PC-9 (cell line): ENCODE data around the gene CDH3. TPM values are rescaled to one million over a fixed set of nuclear protein-coding genes. Genes with fewer than 3 reads are reported as not detected.
"Not testable (repeated sequence)": the region's sequence is repeated elsewhere in the genome, so short reads cannot be mapped to it uniquely, and the experiment has no call there.

Experiments
- BruUV-seq: library from RNA; stranded (reverse); fragments of 400-500 nt; replicated peaks from 2 replicates; lab custom pipeline; 2021; lab: Mats Ljungman, UMichigan
- CTCF ChIA-PET: fragments of 300-600 bp; sonication (Branson Sonifier 250); formaldehyde crosslinking; loops from one replicate; lab custom pipeline; 2022; ENCODE audit warnings: antibody characterized with exemption; lab: Charles Lee
- POLR2A ChIA-PET: fragments of 300-600 bp; sonication (Branson Sonifier 250); formaldehyde crosslinking; loops from one replicate; lab custom pipeline; 2022; ENCODE audit warnings: antibody characterized with exemption; ENCODE audit not compliant: unreplicated experiment; lab: Charles Lee
- DNase-seq, 2 experiments: peaks; one replicate each; pipeline versions ENCODE4 v3.0.0 to v3.0.0-alpha.2; 2015 to 2022; ENCODE audit warnings: mixed read lengths in 1 of 2
- H2AFZ ChIP-seq: fragments of 200-600 bp; sonication (generic); 2 replicates; pipeline ENCODE4 v1.8.1; 2017; ENCODE audit warnings: antibody characterized with exemption
- H3F3A ChIP-seq: fragments of 200-600 bp; sonication (generic); 2 replicates; pipeline ENCODE4 v1.8.1; 2017; ENCODE audit warnings: antibody characterized with exemption, mild to moderate bottlenecking, low read depth; ENCODE audit not compliant: insufficient read depth
- H3K27ac ChIP-seq: fragments of 200-600 bp; sonication (generic); 2 replicates; pipeline ENCODE4 v1.6.1; 2016; ENCODE audit warnings: mixed run types
- H3K27me3 ChIP-seq: fragments of 200-600 bp; sonication (generic); 2 replicates; pipeline ENCODE4 v1.6.1; 2016; ENCODE audit warnings: low read depth, mixed run types; ENCODE audit not compliant: insufficient read depth
- H3K36me3 ChIP-seq: fragments of 200-600 bp; sonication (generic); 2 replicates; pipeline ENCODE4 v1.6.1; 2016; ENCODE audit warnings: low read depth, mixed run types
- H3K4me1 ChIP-seq: fragments of 200-600 bp; sonication (generic); replicated peaks from 2 replicates; pipeline ENCODE4 v1.6.1; 2016; ENCODE audit warnings: mixed run types; ENCODE audit not compliant: insufficient read depth
- H3K4me2 ChIP-seq: fragments of 200-600 bp; sonication (generic); 2 replicates; pipeline ENCODE4 v1.6.1; 2017; ENCODE audit warnings: mixed run types
- H3K4me3 ChIP-seq: fragments of 200-600 bp; sonication (generic); 2 replicates; pipeline ENCODE4 v1.6.1; 2016; ENCODE audit warnings: mixed run types
- H3K79me2 ChIP-seq: fragments of 200-600 bp; sonication (generic); 2 replicates; pipeline ENCODE4 v1.6.1; 2017; ENCODE audit warnings: low read depth, mixed run types
- H3K9me2 ChIP-seq: fragments of 200-600 bp; sonication (generic); 2 replicates; pipeline ENCODE4 v1.8.1; 2017; ENCODE audit warnings: mild to moderate bottlenecking; ENCODE audit not compliant: insufficient read depth
- H3K9me3 ChIP-seq: fragments of 200-600 bp; sonication (generic); 2 replicates; pipeline ENCODE4 v1.8.1; 2016; ENCODE audit warnings: low read depth; ENCODE audit not compliant: insufficient read depth
- H4K20me1 ChIP-seq: fragments of 200-600 bp; sonication (generic); 2 replicates; pipeline ENCODE4 v1.8.1; 2017; ENCODE audit not compliant: insufficient read depth
- CTCF ChIP-seq: fragments of 200-600 bp; sonication (generic); conservative IDR thresholded peaks from 2 replicates; pipeline ENCODE4 v1.6.1; 2017; ENCODE audit warnings: mixed run types, antibody characterized with exemption, mild to moderate bottlenecking, moderate library complexity
- EZH2 ChIP-seq: fragments of 200-600 bp; sonication (generic); IDR thresholded peaks from 2 replicates; pipeline ENCODE4 v1.8.0; 2017; ENCODE audit warnings: antibody characterized with exemption, low read depth
- intact Hi-C: fragments of 100-400 bp; cut with micrococcal nuclease; formaldehyde crosslinking; loops from one replicate; pipeline ENCODE4 v1.10.0; 2022; ENCODE audit not compliant: unreplicated experiment
- total RNA-seq: library from RNA; stranded (reverse); gene quantifications from 2 replicates; pipeline ENCODE4 v1.2.3, GENCODE V29; 2021

CDH3 gene
- total RNA-seq, 1 experiment from 2014 or later, result 70.3 TPM

GRCh38 chr16:68715471-68715870, 70.4 kb downstream of the CDH3 start:
- no TSS peak for BruUV-seq
- no peaks in the 10 kb centered on the region for H3F3A ChIP-seq
- no peaks in the 10 kb centered on the region for H3K79me2 ChIP-seq
- no peaks in the 10 kb centered on the region for H3K4me1 ChIP-seq
- H3K9me2 ChIP-seq, result no peaks in the 10 kb centered on the region
- H4K20me1 ChIP-seq, result no peaks in the 10 kb centered on the region
- H3K27ac ChIP-seq, result no peak overlapping the region
- intact Hi-C loops, result no loop called here
- H2AFZ ChIP-seq, result no peak overlapping the region
- DNase-seq, result no peak
- ChIA-PET CTCF (no interaction called here), POLR2A (no interaction called here)
- TF ChIP-seq EZH2 (no peak), CTCF (no peak)
- H3K27me3 ChIP-seq, result no peaks in the 10 kb centered on the region
- H3K36me3 ChIP-seq, result no peaks in the 10 kb centered on the region
- no peaks in the 10 kb centered on the region for H3K9me3 ChIP-seq
- no peak overlapping the region for H3K4me3 ChIP-seq
- H3K4me2 ChIP-seq, result no peak overlapping the region

- DNase-seq, H3K36me3 ChIP-seq, BruUV-seq, H3K9me3 ChIP-seq, H3K79me2 ChIP-seq, H3K4me3 ChIP-seq, intact Hi-C loops, H3F3A ChIP-seq, H3K4me1 ChIP-seq, H4K20me1 ChIP-seq, H2AFZ ChIP-seq, H3K27me3 ChIP-seq, H3K9me2 ChIP-seq, H3K27ac ChIP-seq, H3K4me2 ChIP-seq: not testable (repeated sequence)
- ChIA-PET POLR2A (interaction anchor here (0.7 kb wide), 1 partner anchor 422 kb away, joined by 7 read pairs; no protein-coding TSS in a partner anchor), CTCF (interaction anchor here (0.7 kb wide), 1 partner anchor 77 kb away, joined by 4 read pairs; no protein-coding TSS in a partner anchor)
Observed at GRCh38 chr16:68716516-68716915, 71.4 kb downstream of the CDH3 start.

GRCh38 chr16:68717684-68718083, 72.6 kb downstream of the CDH3 start:
- Histone ChIP-seq H3K36me3 (no peaks in the 10 kb centered on the region), H4K20me1 (no peaks in the 10 kb centered on the region), H3K79me2 (no peaks in the 10 kb centered on the region), H3K4me1 (no peaks in the 10 kb centered on the region), H3K27ac (no peak overlapping the region), H3K4me3 (no peak overlapping the region), H3K9me2 (no peaks in the 10 kb centered on the region), H3K27me3 (no peaks in the 10 kb centered on the region), H3K9me3 (no peaks in the 10 kb centered on the region), H3K4me2 (no peak overlapping the region), H2AFZ (no peak overlapping the region), H3F3A (peaks cover 8% of the 10 kb centered on the region; the same call in 1 of the 2 replicates)
- no peak for DNase-seq
- CTCF ChIA-PET, result no interaction called here
- POLR2A ChIA-PET, result no interaction called here
- TF ChIP-seq EZH2, result no peak
- no peak for TF ChIP-seq CTCF
- intact Hi-C loops, result no loop called here
- BruUV-seq, result no TSS peak

GRCh38 chr16:68718590-68718989, 73.5 kb downstream of the CDH3 start:
- H3K9me2 ChIP-seq, result no peaks in the 10 kb centered on the region
- H3K4me2 ChIP-seq, result no peak overlapping the region
- no peaks in the 10 kb centered on the region for H4K20me1 ChIP-seq
- H3K36me3 ChIP-seq, result no peaks in the 10 kb centered on the region
- H3K79me2 ChIP-seq, result no peaks in the 10 kb centered on the region
- no peaks in the 10 kb centered on the region for H3K27me3 ChIP-seq
- ChIA-PET POLR2A (interaction anchor here (0.6 kb wide), 1 partner anchor 37 kb away, joined by 11 read pairs; no protein-coding TSS in a partner anchor), CTCF (no interaction called here)
- TF ChIP-seq EZH2 (no peak), CTCF (no peak)
- H3K4me3 ChIP-seq, result no peak overlapping the region
- no TSS peak for BruUV-seq
- no peaks in the 10 kb centered on the region for H3K9me3 ChIP-seq
- H3K4me1 ChIP-seq, result no peaks in the 10 kb centered on the region
- peaks cover 8% of the 10 kb centered on the region; the same call in 1 of the 2 replicates for H3F3A ChIP-seq
- no peak for DNase-seq
- intact Hi-C loops, result no loop called here
- H3K27ac ChIP-seq, result no peak overlapping the region
- H2AFZ ChIP-seq, result no peak overlapping the region
